Keratinocyte (primary cell): ENCODE measurements around the gene IFNA6. TPM values are rescaled to one million over a fixed set of nuclear protein-coding genes. Genes with fewer than 3 reads are reported as not detected.

Source experiments
- DNase-seq: peaks from one replicate; pipeline ENCODE4 v3.0.0-alpha.2; 2011; ENCODE audit warnings: low read depth, missing footprints, low spot score
- FAIRE-seq: peaks from 2 replicates; lab custom pipeline; 2011; peaks lifted over from hg19 to GRCh38; lab: Jason Lieb, UNC
- H2AFZ ChIP-seq: 2 replicates; pipeline ENCODE4 v1.6.0; 2012; ENCODE audit warnings: low read length, control low read depth, inconsistent platforms; ENCODE audit not compliant: control insufficient read depth
- H3K27ac ChIP-seq: 2 replicates; pipeline ENCODE4 v1.5.1; 2011; ENCODE audit warnings: low read length; ENCODE audit not compliant: control insufficient read depth, insufficient read depth
- H3K27me3 ChIP-seq: 3 replicates; pipeline ENCODE4 v1.6.0; 2011; ENCODE audit warnings: low read length; ENCODE audit not compliant: control insufficient read depth, insufficient read depth; ENCODE audit errors: extremely low read depth
- H3K36me3 ChIP-seq, 2 experiments: 2 replicates in 1 of 2; 3 replicates in 1 of 2; pipeline ENCODE4 v1.5.1; 2011; ENCODE audit warnings: low read length in 2 of 2, mild to moderate bottlenecking in 1 of 2; ENCODE audit not compliant: control insufficient read depth in 2 of 2, insufficient read depth in 2 of 2; ENCODE audit errors: extremely low read depth in 1 of 2
- H3K4me1 ChIP-seq: 3 replicates; pipeline ENCODE4 v1.5.1; 2011; ENCODE audit warnings: low read length; ENCODE audit not compliant: control insufficient read depth, insufficient read depth; ENCODE audit errors: extremely low read depth
- H3K4me2 ChIP-seq: 3 replicates; pipeline ENCODE4 v1.6.0; 2011; ENCODE audit warnings: low read depth, low read length; ENCODE audit not compliant: control insufficient read depth, insufficient read depth; ENCODE audit errors: extremely low read depth
- H3K4me3 ChIP-seq, 3 experiments: fragments of 200-600 bp in 1 of 3; sonication (generic) in 1 of 3; 2 replicates in 2 of 3; 3 replicates in 1 of 3; pipeline ENCODE4 v1.5.1; 2011 to 2016; ENCODE audit warnings: low read length in 3 of 3, mild to moderate bottlenecking in 3 of 3, control low read depth in 2 of 3, inconsistent platforms in 1 of 3, low read depth in 1 of 3, mixed read lengths in 1 of 3, mixed run types in 1 of 3, moderate library complexity in 1 of 3; ENCODE audit not compliant: control insufficient read depth in 2 of 3, insufficient read depth in 2 of 3; ENCODE audit errors: extremely low read depth in 1 of 3
- H3K79me2 ChIP-seq: 2 replicates; pipeline ENCODE4 v1.6.0; 2012; ENCODE audit warnings: low read length; ENCODE audit not compliant: control insufficient read depth, insufficient read depth
- H3K9ac ChIP-seq: 3 replicates; pipeline ENCODE4 v1.6.0; 2011; ENCODE audit warnings: low read length; ENCODE audit not compliant: control insufficient read depth, insufficient read depth; ENCODE audit errors: extremely low read depth
- H3K9me1 ChIP-seq: 3 replicates; pipeline ENCODE4 v1.6.0; 2011; ENCODE audit warnings: low read length; ENCODE audit not compliant: control insufficient read depth, insufficient read depth; ENCODE audit errors: extremely low read depth
- H3K9me3 ChIP-seq: 2 replicates; pipeline ENCODE4 v1.5.1; 2012; ENCODE audit warnings: low read depth, low read length; ENCODE audit not compliant: control insufficient read depth
- H4K20me1 ChIP-seq: 3 replicates; pipeline ENCODE4 v1.6.0; 2011; ENCODE audit warnings: low read length; ENCODE audit not compliant: control insufficient read depth, insufficient read depth; ENCODE audit errors: extremely low read depth
- CTCF ChIP-seq, 3 experiments: IDR thresholded peaks in 1 of 3; conservative IDR thresholded peaks in 1 of 3; optimal IDR thresholded peaks in 1 of 3; 2 replicates in 2 of 3; 3 replicates in 1 of 3; pipeline versions ENCODE3 to v1.5.1; 2011; ENCODE audit warnings: low read length in 3 of 3, mild to moderate bottlenecking in 3 of 3, moderate library complexity in 2 of 3, control low read depth in 1 of 3, inconsistent platforms in 1 of 3; ENCODE audit not compliant: insufficient read depth in 2 of 3; ENCODE audit errors: extremely low read depth in 1 of 3
- EZH2 ChIP-seq: IDR thresholded peaks from one replicate; pipeline ENCODE4 v1.6.1; 2012; ENCODE audit warnings: inconsistent platforms, mild to moderate bottlenecking, low read length, moderate library complexity
- dilution Hi-C: fragments of 300-500 bp; cut with MboI; formaldehyde crosslinking; loops from one replicate; pipeline ENCODE4 v1.7.0; 2020; ENCODE audit warnings: low sequenced_read_pairs; ENCODE audit not compliant: extremely low pct_ligation_motif_present
- polyA plus RNA-seq, 5 experiments: library from polyadenylated mRNA; depleted of rRNA in 3 of 5; stranded (reverse) in 3 of 5; stranded (forward) in 1 of 5; unstranded in 1 of 5; fragments of >200 nt; gene quantifications; 1 replicate in 1 of 5; 2 replicates in 3 of 5; 3 replicates in 1 of 5; pipeline versions ENCODE4 v1.2.1 to v1.2.3, GENCODE V29; 2011 to 2012; ENCODE audit warnings: missing spikeins in 2 of 5, low read depth in 1 of 5, low replicate concordance in 1 of 5

The IFNA6 gene
- polyA plus RNA-seq, 1 donor (not counting 4 experiments of a cell fraction or from before 2014, with no cell fraction given): not detected

DNA sequence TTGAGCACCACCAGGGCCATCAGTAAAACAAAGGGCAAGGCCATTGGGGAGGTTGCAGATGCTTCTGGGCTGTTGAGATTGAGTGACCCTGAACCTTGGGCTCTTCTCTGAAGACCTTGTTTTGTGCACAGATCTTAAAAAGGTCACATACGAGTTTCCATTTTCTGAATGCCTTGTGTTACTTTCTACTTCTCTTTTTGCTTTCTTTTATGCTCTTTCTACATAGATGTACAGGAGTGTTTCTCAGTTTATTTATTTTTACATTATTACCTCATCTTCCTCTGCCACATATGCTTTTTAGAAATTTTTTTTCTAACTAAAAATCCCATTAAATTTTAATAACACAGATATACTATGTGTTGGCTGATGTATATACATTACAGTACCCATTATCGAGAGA is 45.5 kb downstream of the IFNA6 start, which contains the start of gene IFNA5:
Gene IFNA5, minus strand, starts transcription at position 101 of the 400 bp plus-strand sequence. Its CDS starts 57 bp downstream, at position 44.
- H2AFZ ChIP-seq: no peak within 1 kb of the TSS
- H3K27me3 ChIP-seq: peaks cover 13% of the 10 kb centered on the region

More for the DNA sequence above, 45.5 kb downstream of the IFNA6 start, which contains the start of gene IFNA5:
- no peaks in the 10 kb centered on the region for H3K9me1 ChIP-seq
- no peaks in the 10 kb centered on the region for H3K36me3 ChIP-seq
- dilution Hi-C loops: no loop called here
- no peaks in the 10 kb centered on the region for H3K9me3 ChIP-seq
- no peak within 1 kb of the TSS for H3K4me3 ChIP-seq
- no peak within 1 kb of the TSS for H3K4me2 ChIP-seq
- DNase-seq (no peak), FAIRE-seq (no peak)
- H3K27ac ChIP-seq: no peak within 1 kb of the TSS
- TF ChIP-seq CTCF (optimal IDR thresholded peaks at IDR 0.05 in 1 of 3, IDR thresholded peaks at IDR 0.05 in 1 of 3, conservative IDR thresholded peaks at IDR 0.05 in 1 of 3; ENCODE audit: extremely low read depth in 1 of 3, insufficient read depth in 2 of 3, low read length in 3 of 3) (no peak), EZH2 (no peak)
- H3K4me1 ChIP-seq: no peaks in the 10 kb centered on the region
- no peak within 1 kb of the TSS for H3K9ac ChIP-seq
- H4K20me1 ChIP-seq: no peaks in the 10 kb centered on the region
- H3K79me2 ChIP-seq: no peaks in the 10 kb centered on the region

Other genes with a start within 250 kb of the IFNA6 start
- gene IFNW1, start 209.1 kb downstream of the IFNA6 start, polyA plus RNA-seq: not detected in 3 replicates
- gene IFNA21, start 184.2 kb downstream of the IFNA6 start, polyA plus RNA-seq: not detected in 3 replicates
- not detected in 3 replicates for gene IFNA4, start 163.3 kb downstream of the IFNA6 start, polyA plus RNA-seq
- gene IFNA7, start 148.7 kb downstream of the IFNA6 start, polyA plus RNA-seq: not detected in 3 replicates
- not detected in 3 replicates for gene IFNA10, start 143.7 kb downstream of the IFNA6 start, polyA plus RNA-seq
- gene IFNA16, start 133.6 kb downstream of the IFNA6 start, polyA plus RNA-seq: not detected in 3 replicates
- not detected in 3 replicates for gene IFNA17, start 122.7 kb downstream of the IFNA6 start, polyA plus RNA-seq
- gene IFNA14, start 110.9 kb downstream of the IFNA6 start, polyA plus RNA-seq: not detected in 3 replicates
- not detected in 3 replicates for gene IFNA5, start 45.6 kb downstream of the IFNA6 start, polyA plus RNA-seq
- 13.5 to 18.7 TPM (median 16.8 TPM) in 3 replicates for gene KLHL9, start 15.5 kb downstream of the IFNA6 start, polyA plus RNA-seq
- gene IFNA13, start 17.2 kb upstream of the IFNA6 start, polyA plus RNA-seq: not detected in 3 replicates
- not detected in 3 replicates for gene IFNA2, start 34.5 kb upstream of the IFNA6 start, polyA plus RNA-seq
- not detected in 3 replicates for gene IFNA8, start 58.2 kb upstream of the IFNA6 start, polyA plus RNA-seq
- gene IFNA1, start 89.6 kb upstream of the IFNA6 start, polyA plus RNA-seq: not detected in 3 replicates
- gene IFNE, start 131.4 kb upstream of the IFNA6 start, polyA plus RNA-seq: 0.51 to 3.9 TPM (median 2.6 TPM) in 3 replicates